NCI-H1436 treated with DMSO at 0.1 percent for 48 hours (cell line): ENCODE results near the gene GPC1.
"Not testable (repeated sequence)": the region's sequence is repeated elsewhere in the genome, so short reads cannot be mapped to it uniquely, and the experiment has no call there.

ENCODE experiments used
- DNase-seq: peaks from one replicate; lab custom pipeline; 2025; lab: John Stamatoyannopoulos, UW

GPC1 gene

GRCh38 chr2:240435457-240435947 lies at the start of gene GPC1:
Gene GPC1 (plus strand): TSS chr2:240435663. CDS start chr2:240435919, 256 bp downstream.
- no peak for DNase-seq

GRCh38 chr2:240386326-240386725 lies 49.1 kb upstream of the GPC1 start:
- no peak for DNase-seq

- DNase-seq: not testable (repeated sequence)
Observed at GRCh38 chr2:240386743-240387142, 48.7 kb upstream of the GPC1 start.

GRCh38 chr2:240387325-240387668 lies 48.2 kb upstream of the GPC1 start:
- no peak for DNase-seq

GRCh38 chr2:240387669-240388358 lies 47.6 kb upstream of the GPC1 start:
- DNase-seq: no peak

GRCh38 chr2:240388471-240389301 lies 46.8 kb upstream of the GPC1 start:
- DNase-seq: no peak

- no peak for DNase-seq
Observed at GRCh38 chr2:240389302-240389805, 46.1 kb upstream of the GPC1 start.

- DNase-seq: no peak
Observed at GRCh38 chr2:240390091-240391073, 45.1 kb upstream of the GPC1 start.

GRCh38 chr2:240391111-240392051 lies 44.1 kb upstream of the GPC1 start:
- DNase-seq: no peak

- DNase-seq: no peak
Observed at GRCh38 chr2:240392084-240392947, 43.1 kb upstream of the GPC1 start.

GRCh38 chr2:240392948-240393830 lies 42.3 kb upstream of the GPC1 start:
- no peak for DNase-seq

- no peak for DNase-seq
Observed at GRCh38 chr2:240393831-240394410, 41.5 kb upstream of the GPC1 start.

GRCh38 chr2:240394549-240394948 lies 40.9 kb upstream of the GPC1 start:
- DNase-seq: no peak

GRCh38 chr2:240395448-240395847 lies 40.0 kb upstream of the GPC1 start:
- no peak for DNase-seq

- DNase-seq: no peak
Observed at GRCh38 chr2:240395896-240396622, 39.4 kb upstream of the GPC1 start.

- DNase-seq: no peak
Observed at GRCh38 chr2:240396623-240397541, 38.6 kb upstream of the GPC1 start.

- no peak for DNase-seq
Observed at GRCh38 chr2:240397542-240397916, 37.9 kb upstream of the GPC1 start.
